ENCODE measurements around the gene PIK3AP1.

DNA sequence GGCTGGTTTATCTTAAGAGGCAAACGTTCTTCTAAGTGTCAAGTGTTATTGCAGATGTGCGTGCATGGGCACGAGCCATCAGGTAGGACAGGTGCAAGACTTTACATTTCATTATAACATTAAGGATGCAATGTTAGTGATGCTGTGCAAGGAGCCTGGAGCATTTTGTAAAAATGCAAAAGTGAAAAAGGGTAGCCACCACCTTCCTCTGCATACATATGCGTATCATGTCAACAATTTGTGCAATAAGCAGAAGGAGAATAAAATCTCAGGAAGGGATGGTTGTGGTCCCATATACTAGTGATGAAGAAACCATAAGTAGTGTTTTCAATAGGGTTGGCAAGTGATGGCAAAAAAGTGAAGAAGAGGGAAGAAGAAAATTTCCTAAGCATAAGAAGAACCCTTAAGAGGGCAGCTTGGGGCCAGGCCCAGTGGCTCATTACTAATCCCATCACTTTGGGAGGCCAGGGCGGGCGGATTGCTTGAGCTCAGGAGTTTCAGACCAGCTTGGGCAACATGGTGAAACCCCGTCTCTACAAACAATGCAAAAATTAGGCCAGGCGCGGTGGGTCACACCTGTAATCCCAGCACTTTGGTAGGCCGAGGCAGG is 7.5 kb downstream of the PIK3AP1 start:
- TF ChIP-seq SP1 (IDR thresholded peaks at IDR 0.05): no peak
- TF ChIP-seq, protein P1, sequence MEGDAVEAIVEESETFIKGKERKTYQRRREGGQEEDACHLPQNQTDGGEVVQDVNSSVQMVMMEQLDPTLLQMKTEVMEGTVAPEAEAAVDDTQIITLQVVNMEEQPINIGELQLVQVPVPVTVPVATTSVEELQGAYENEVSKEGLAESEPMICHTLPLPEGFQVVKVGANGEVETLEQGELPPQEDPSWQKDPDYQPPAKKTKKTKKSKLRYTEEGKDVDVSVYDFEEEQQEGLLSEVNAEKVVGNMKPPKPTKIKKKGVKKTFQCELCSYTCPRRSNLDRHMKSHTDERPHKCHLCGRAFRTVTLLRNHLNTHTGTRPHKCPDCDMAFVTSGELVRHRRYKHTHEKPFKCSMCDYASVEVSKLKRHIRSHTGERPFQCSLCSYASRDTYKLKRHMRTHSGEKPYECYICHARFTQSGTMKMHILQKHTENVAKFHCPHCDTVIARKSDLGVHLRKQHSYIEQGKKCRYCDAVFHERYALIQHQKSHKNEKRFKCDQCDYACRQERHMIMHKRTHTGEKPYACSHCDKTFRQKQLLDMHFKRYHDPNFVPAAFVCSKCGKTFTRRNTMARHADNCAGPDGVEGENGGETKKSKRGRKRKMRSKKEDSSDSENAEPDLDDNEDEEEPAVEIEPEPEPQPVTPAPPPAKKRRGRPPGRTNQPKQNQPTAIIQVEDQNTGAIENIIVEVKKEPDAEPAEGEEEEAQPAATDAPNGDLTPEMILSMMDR (IDR thresholded peaks at IDR 0.05; ENCODE audit: low read depth, low read length, missing input control): no peak
- TF ChIP-seq RAD21 (IDR thresholded peaks at IDR 0.05): no peak
- TF ChIP-seq, protein P2, sequence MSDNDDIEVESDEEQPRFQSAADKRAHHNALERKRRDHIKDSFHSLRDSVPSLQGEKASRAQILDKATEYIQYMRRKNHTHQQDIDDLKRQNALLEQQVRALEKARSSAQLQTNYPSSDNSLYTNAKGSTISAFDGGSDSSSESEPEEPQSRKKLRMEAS (IDR thresholded peaks at IDR 0.05): no peak
- no peak for TF ChIP-seq TAF1 (conservative IDR thresholded peaks at IDR 0.05)
- no peak for TF ChIP-seq FOXA1 (IDR thresholded peaks at IDR 0.05)
- TF ChIP-seq, protein P3, sequence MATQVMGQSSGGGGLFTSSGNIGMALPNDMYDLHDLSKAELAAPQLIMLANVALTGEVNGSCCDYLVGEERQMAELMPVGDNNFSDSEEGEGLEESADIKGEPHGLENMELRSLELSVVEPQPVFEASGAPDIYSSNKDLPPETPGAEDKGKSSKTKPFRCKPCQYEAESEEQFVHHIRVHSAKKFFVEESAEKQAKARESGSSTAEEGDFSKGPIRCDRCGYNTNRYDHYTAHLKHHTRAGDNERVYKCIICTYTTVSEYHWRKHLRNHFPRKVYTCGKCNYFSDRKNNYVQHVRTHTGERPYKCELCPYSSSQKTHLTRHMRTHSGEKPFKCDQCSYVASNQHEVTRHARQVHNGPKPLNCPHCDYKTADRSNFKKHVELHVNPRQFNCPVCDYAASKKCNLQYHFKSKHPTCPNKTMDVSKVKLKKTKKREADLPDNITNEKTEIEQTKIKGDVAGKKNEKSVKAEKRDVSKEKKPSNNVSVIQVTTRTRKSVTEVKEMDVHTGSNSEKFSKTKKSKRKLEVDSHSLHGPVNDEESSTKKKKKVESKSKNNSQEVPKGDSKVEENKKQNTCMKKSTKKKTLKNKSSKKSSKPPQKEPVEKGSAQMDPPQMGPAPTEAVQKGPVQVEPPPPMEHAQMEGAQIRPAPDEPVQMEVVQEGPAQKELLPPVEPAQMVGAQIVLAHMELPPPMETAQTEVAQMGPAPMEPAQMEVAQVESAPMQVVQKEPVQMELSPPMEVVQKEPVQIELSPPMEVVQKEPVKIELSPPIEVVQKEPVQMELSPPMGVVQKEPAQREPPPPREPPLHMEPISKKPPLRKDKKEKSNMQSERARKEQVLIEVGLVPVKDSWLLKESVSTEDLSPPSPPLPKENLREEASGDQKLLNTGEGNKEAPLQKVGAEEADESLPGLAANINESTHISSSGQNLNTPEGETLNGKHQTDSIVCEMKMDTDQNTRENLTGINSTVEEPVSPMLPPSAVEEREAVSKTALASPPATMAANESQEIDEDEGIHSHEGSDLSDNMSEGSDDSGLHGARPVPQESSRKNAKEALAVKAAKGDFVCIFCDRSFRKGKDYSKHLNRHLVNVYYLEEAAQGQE (IDR thresholded peaks at IDR 0.05): no peak
- no peak for TF ChIP-seq EGR1 (IDR thresholded peaks at IDR 0.05; ENCODE audit: low read depth in 2 of 2)
- TF ChIP-seq, protein P4, sequence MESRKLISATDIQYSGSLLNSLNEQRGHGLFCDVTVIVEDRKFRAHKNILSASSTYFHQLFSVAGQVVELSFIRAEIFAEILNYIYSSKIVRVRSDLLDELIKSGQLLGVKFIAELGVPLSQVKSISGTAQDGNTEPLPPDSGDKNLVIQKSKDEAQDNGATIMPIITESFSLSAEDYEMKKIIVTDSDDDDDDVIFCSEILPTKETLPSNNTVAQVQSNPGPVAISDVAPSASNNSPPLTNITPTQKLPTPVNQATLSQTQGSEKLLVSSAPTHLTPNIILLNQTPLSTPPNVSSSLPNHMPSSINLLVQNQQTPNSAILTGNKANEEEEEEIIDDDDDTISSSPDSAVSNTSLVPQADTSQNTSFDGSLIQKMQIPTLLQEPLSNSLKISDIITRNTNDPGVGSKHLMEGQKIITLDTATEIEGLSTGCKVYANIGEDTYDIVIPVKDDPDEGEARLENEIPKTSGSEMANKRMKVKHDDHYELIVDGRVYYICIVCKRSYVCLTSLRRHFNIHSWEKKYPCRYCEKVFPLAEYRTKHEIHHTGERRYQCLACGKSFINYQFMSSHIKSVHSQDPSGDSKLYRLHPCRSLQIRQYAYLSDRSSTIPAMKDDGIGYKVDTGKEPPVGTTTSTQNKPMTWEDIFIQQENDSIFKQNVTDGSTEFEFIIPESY (IDR thresholded peaks at IDR 0.05): no peak
- no peak for TF ChIP-seq YY1 (IDR thresholded peaks at IDR 0.05)
- no peak for TF ChIP-seq JUND (IDR thresholded peaks at IDR 0.05)
- no peak for TF ChIP-seq GABPA (IDR thresholded peaks at IDR 0.05 in 1 of 2, conservative IDR thresholded peaks at IDR 0.05 in 1 of 2)
- TF ChIP-seq RXRA (IDR thresholded peaks at IDR 0.05): no peak
